OCI-LY3 (cell line): ENCODE measurements around the gene PXK.

Experiments
- CTCF ChIP-seq: fragments of 200-600, 300-600 bp; sonication (generic); IDR thresholded peaks from 2 replicates; pipeline ENCODE4 v1.5.1; 2014; ENCODE audit warnings: antibody characterized with exemption, low read length, low read depth
- EZH2phosphoT487 ChIP-seq: fragments of 200-600 bp; shearing (Covaris generic); IDR thresholded peaks from 2 replicates; pipeline ENCODE4 v1.6.1; 2018; ENCODE audit warnings: antibody characterized with exemption, mixed run types, low read depth

DNA sequence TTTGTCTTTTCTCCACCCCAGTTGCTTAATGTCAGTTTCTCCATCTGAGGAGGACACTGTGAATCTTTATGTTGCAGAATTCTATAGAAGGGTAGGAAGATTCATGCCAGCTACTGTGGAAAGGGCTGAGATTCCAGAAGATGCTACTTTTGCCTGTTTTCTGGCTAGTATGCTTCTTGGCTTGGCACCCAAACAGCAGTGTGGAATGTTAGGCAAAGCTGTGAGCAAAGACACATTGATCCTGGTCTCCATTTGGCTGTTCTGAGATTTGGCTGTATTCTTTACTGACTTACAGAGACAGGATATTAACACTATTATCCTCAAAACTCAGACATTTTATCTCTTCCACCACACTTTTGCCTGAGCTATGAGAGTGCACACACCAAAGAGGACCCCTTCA lies 61.6 kb downstream of the PXK start:
- TF ChIP-seq CTCF (no peak), EZH2phosphoT487 (no peak)
